ENCODE results near the gene EIF1AD. TPM values are rescaled to one million over a fixed set of nuclear protein-coding genes. Genes with fewer than 3 reads are reported as not detected.
"Not testable (repeated sequence)": the region's sequence is repeated elsewhere in the genome, so short reads cannot be mapped to it uniquely, and the experiment has no call there.

Gene EIF1AD
- total RNA-seq, 1 donor from 2014 or later, result 29.0 TPM

DNA sequence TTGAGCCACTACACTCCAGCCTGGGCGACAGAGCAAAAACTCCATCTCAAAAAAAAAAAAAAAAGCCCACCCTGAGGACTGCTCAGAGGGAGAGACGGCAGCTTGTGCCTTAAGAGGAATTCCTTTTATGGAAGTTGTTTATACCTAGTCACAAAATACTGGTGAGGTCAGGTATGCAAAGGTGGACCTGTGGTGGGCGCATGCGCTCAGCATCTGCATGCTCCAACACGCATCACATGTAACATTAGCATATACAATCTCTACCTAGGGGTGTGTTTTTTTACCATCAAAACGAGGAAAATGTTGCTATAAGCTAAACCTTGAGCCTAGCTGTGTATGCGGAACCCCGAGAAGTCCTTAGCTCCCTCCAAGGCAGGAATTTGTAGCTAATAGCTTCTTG, 47.2 kb downstream of the EIF1AD start:
- Histone ChIP-seq H3K27me3 (ENCODE audit: low read depth) (peaks cover 6% of the 10 kb centered on the region), H3K36me3 (no peaks in the 10 kb centered on the region), H3K4me3 (no peak overlapping the region), H3K4me1 (no peaks in the 10 kb centered on the region), H3K9me3 (no peaks in the 10 kb centered on the region), H3K27ac (no peak overlapping the region)
- ATAC-seq (no peak), DNase-seq (no peak)
- no peak for TF ChIP-seq CTCF (IDR thresholded peaks at IDR 0.05)
- intact Hi-C loops (cut with DNase I), result no loop called here

- H3K27me3 ChIP-seq (ENCODE audit: low read depth), result peaks cover 6% of the 10 kb centered on the region
- H3K36me3 ChIP-seq, result no peaks in the 10 kb centered on the region
- no peak for TF ChIP-seq CTCF (IDR thresholded peaks at IDR 0.05)
- intact Hi-C loops (cut with DNase I), result no loop called here
- H3K27ac ChIP-seq, result no peak overlapping the region
- H3K9me3 ChIP-seq, result no peaks in the 10 kb centered on the region
- no peaks in the 10 kb centered on the region for H3K4me1 ChIP-seq
- ATAC-seq (peak in 1 of 2 donors; percentile 29), DNase-seq (no peak)
- H3K4me3 ChIP-seq, result no peak overlapping the region
Measured at GRCh38 chr11:65953471-65953870, 48.5 kb downstream of the EIF1AD start.

DNA sequence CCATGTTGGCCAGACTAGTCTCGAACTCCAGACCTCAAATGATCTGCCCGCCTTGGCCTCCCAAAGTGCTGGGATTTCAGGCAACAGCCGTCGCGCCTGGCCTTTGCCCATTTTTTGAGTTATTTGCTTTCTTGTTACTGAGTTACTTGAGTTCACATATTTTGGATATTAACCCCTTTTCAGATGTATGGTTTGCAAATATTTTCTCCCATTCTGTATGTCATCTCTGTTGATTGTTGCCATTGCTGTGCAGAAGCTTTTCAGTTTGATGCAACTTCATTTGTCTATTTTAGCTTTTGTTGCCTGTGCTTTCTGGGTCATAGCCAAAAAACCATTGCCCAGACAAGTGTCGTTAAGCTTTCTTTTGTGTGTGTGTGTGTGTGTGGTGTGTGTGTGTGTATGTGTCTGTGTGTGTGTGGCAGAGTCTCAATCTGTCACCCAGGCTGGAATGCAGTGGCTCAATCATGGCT, 49.9 kb downstream of the EIF1AD start:
- Histone ChIP-seq H3K36me3 (no peaks in the 10 kb centered on the region), H3K27me3 (ENCODE audit: low read depth) (peaks cover 6% of the 10 kb centered on the region), H3K4me3 (no peak overlapping the region), H3K27ac (no peak overlapping the region), H3K9me3 (no peaks in the 10 kb centered on the region), H3K4me1 (no peaks in the 10 kb centered on the region)
- DNase-seq (no peak), ATAC-seq (no peak)
- no peak for TF ChIP-seq CTCF (IDR thresholded peaks at IDR 0.05)
- intact Hi-C loops (cut with DNase I), result no loop called here

DNA sequence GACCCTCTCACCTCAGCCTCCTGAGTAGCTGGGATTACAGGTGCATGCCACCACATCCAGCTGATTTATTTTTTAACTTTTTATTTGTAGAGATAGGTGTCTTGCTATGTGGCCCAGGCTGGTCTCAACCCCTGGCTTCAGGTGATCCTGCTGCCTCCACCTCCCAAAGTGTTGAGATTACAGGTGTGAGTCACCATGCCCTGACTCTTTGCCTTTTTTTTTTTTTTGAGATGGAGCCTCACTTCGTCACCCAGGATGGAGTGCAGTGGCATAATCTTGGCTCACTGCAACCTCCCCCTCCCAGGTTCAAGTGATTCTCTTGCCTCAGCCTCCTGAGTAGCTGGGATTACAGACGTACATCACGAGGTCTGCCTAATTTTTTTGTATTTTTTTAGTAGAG, 50.3 kb downstream of the EIF1AD start:
- H3K36me3 ChIP-seq; H3K4me1 ChIP-seq; H3K27ac ChIP-seq; H3K9me3 ChIP-seq; DNase-seq; ATAC-seq; H3K27me3 ChIP-seq (ENCODE audit: low read depth); H3K4me3 ChIP-seq; intact Hi-C loops (cut with DNase I): not testable (repeated sequence)

- H3K4me3 ChIP-seq; ATAC-seq; intact Hi-C loops (cut with DNase I); H3K36me3 ChIP-seq; DNase-seq; H3K4me1 ChIP-seq; H3K9me3 ChIP-seq; H3K27ac ChIP-seq; H3K27me3 ChIP-seq (ENCODE audit: low read depth): not testable (repeated sequence)
Measured at GRCh38 chr11:65950711-65951110, 51.2 kb downstream of the EIF1AD start.

DNA sequence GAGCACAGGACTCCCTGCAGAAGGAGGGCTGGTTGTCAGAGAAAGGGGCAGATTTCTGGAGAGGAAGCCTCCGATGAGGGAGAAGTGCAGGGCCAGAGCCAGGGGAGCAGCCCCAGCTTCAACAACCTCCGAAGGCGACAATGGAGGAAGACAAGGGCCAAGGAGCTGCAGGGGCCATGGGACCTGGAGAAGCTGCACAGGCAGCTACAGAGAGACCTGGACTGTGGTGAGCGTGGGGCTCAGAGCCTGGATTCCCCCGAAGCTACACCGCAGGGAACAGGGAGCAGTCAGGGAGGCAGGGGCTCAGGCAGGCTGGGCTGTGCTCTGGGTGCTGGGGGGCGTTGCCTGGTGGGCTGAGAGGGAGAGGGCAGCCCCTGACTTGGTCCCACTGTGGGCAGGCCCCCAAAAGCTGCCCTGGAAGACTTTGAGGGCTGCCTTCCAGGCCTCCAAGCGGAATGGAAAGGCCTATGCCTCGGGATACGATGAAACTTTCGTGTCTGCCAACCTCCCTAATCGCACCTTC, 54.3 kb downstream of the EIF1AD start:
- DNase-seq, result no peak
- Histone ChIP-seq H3K36me3 (no peaks in the 10 kb centered on the region), H3K9me3 (no peaks in the 10 kb centered on the region), H3K27me3 (ENCODE audit: low read depth) (no peaks in the 10 kb centered on the region), H3K27ac (no peak overlapping the region), H3K4me3 (no peak overlapping the region), H3K4me1 (no peaks in the 10 kb centered on the region)
- intact Hi-C loops (cut with DNase I), result no loop called here
- peak in 1 of 2 donors; percentile 38 for ATAC-seq
- TF ChIP-seq CTCF (IDR thresholded peaks at IDR 0.05), result no peak

- H3K27ac ChIP-seq, result no peak overlapping the region
- TF ChIP-seq CTCF (IDR thresholded peaks at IDR 0.05), result no peak
- no peaks in the 10 kb centered on the region for H3K4me1 ChIP-seq
- no peaks in the 10 kb centered on the region for H3K9me3 ChIP-seq
- H3K4me3 ChIP-seq, result no peak overlapping the region
- ATAC-seq, result no peak
- no peaks in the 10 kb centered on the region for H3K36me3 ChIP-seq
- no peak for DNase-seq
- intact Hi-C loops (cut with DNase I), result no loop called here
- no peaks in the 10 kb centered on the region for H3K27me3 ChIP-seq (ENCODE audit: low read depth)
Measured at GRCh38 chr11:65947133-65947532, 54.8 kb downstream of the EIF1AD start.

All from lower lobe of right lung (tissue), 2 donors.